ENCODE results near the gene ATP6V1A.

The ATP6V1A gene

DNA sequence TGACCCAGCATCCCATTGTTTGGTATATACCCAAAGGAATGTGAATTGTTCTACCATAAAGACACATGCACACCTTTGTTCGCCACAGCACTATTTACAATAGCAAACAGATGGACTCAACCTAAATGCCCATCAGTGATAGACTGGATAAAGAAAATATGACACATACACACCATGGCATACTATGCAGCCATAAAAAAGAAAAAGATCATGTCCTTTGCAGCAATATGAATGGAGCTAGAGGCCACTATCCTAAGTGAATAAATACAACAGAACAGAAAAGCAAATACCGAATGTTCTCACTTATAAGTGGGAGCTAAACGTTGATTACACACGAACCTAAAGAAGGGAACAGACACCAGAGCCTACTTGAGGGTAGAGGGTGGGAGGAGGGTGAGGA, 39.0 kb upstream of the ATP6V1A start:
- no peak for ATAC-seq
- TF ChIP-seq ARNTL (CRISPR knock-in tag; IDR thresholded peaks at IDR 0.05; ENCODE audit: borderline replicate concordance, low read depth) (no peak), ZFP3 (CRISPR knock-in tag; IDR thresholded peaks at IDR 0.05) (no peak), ZNF8 (CRISPR knock-in tag; IDR thresholded peaks at IDR 0.05) (no peak), ZNF565 (CRISPR knock-in tag; conservative IDR thresholded peaks at IDR 0.05; ENCODE audit: low read depth) (no peak), CSRNP3 (CRISPR knock-in tag; IDR thresholded peaks at IDR 0.05) (no peak), RARB (CRISPR knock-in tag; IDR thresholded peaks at IDR 0.05) (no peak), CREB5 (CRISPR knock-in tag; IDR thresholded peaks at IDR 0.05; ENCODE audit: low read depth) (no peak), ZNF70 (CRISPR knock-in tag; IDR thresholded peaks at IDR 0.05) (no peak), ISL1 (CRISPR knock-in tag; IDR thresholded peaks at IDR 0.05) (no peak), SNAI2 (CRISPR knock-in tag; IDR thresholded peaks at IDR 0.05) (no peak), PPARA (CRISPR knock-in tag; IDR thresholded peaks at IDR 0.05; ENCODE audit: borderline replicate concordance) (no peak), BACH2 (CRISPR knock-in tag; IDR thresholded peaks at IDR 0.05; ENCODE audit: borderline replicate concordance) (no peak), OSR1 (CRISPR knock-in tag; IDR thresholded peaks at IDR 0.05) (no peak)
- TF ChIP-seq, protein P1, sequence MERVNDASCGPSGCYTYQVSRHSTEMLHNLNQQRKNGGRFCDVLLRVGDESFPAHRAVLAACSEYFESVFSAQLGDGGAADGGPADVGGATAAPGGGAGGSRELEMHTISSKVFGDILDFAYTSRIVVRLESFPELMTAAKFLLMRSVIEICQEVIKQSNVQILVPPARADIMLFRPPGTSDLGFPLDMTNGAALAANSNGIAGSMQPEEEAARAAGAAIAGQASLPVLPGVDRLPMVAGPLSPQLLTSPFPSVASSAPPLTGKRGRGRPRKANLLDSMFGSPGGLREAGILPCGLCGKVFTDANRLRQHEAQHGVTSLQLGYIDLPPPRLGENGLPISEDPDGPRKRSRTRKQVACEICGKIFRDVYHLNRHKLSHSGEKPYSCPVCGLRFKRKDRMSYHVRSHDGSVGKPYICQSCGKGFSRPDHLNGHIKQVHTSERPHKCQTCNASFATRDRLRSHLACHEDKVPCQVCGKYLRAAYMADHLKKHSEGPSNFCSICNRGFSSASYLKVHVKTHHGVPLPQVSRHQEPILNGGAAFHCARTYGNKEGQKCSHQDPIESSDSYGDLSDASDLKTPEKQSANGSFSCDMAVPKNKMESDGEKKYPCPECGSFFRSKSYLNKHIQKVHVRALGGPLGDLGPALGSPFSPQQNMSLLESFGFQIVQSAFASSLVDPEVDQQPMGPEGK (CRISPR knock-in tag; IDR thresholded peaks at IDR 0.05; ENCODE audit: borderline replicate concordance) = no peak

- TF ChIP-seq ZC3H10 (CRISPR knock-in tag; IDR thresholded peaks at IDR 0.05) = no peak
- TF ChIP-seq CREB5 (CRISPR knock-in tag; IDR thresholded peaks at IDR 0.05; ENCODE audit: low read depth) = no peak
- TF ChIP-seq CSDC2 (CRISPR knock-in tag; IDR thresholded peaks at IDR 0.05) = no peak
- TF ChIP-seq, protein P1 (CRISPR knock-in tag; IDR thresholded peaks at IDR 0.05; ENCODE audit: borderline replicate concordance) = no peak
- TF ChIP-seq RARB (CRISPR knock-in tag; IDR thresholded peaks at IDR 0.05) = no peak
- no peak for TF ChIP-seq ISL1 (CRISPR knock-in tag; IDR thresholded peaks at IDR 0.05)
- no peak for TF ChIP-seq TSHZ2 (CRISPR knock-in tag; IDR thresholded peaks at IDR 0.05)
- no peak for TF ChIP-seq ZNF565 (CRISPR knock-in tag; conservative IDR thresholded peaks at IDR 0.05; ENCODE audit: low read depth)
- no peak for TF ChIP-seq TCF4 (CRISPR knock-in tag; IDR thresholded peaks at IDR 0.05; ENCODE audit: borderline replicate concordance)
- TF ChIP-seq ZNF8 (CRISPR knock-in tag; IDR thresholded peaks at IDR 0.05) = no peak
- TF ChIP-seq ZFP30 (CRISPR knock-in tag; IDR thresholded peaks at IDR 0.05) = no peak
- TF ChIP-seq TOX (CRISPR knock-in tag; IDR thresholded peaks at IDR 0.05; ENCODE audit: borderline replicate concordance) = no peak
- no peak for TF ChIP-seq GLIS3 (CRISPR knock-in tag; IDR thresholded peaks at IDR 0.05)
- TF ChIP-seq ZNF70 (CRISPR knock-in tag; IDR thresholded peaks at IDR 0.05) = no peak
- TF ChIP-seq PPARA (CRISPR knock-in tag; IDR thresholded peaks at IDR 0.05; ENCODE audit: borderline replicate concordance) = no peak
- no peak for TF ChIP-seq ESRRG (CRISPR knock-in tag; IDR thresholded peaks at IDR 0.05)
- no peak for TF ChIP-seq CSRNP3 (CRISPR knock-in tag; IDR thresholded peaks at IDR 0.05)
- no peak for TF ChIP-seq ZFP3 (CRISPR knock-in tag; IDR thresholded peaks at IDR 0.05)
- no peak for ATAC-seq
Measured at GRCh38 chr3:113712129-113712528, 34.7 kb upstream of the ATP6V1A start.

All from SK-N-SH treated with all-trans-retinoic acid at 6 μM for 48 hours (cell line).